IMR-90 (cell line): ENCODE measurements around the gene INPP5B.

Source experiments
- MAZ ChIP-seq: IDR thresholded peaks from 2 replicates; pipeline ENCODE4 v1.6.1; 2012; ENCODE audit warnings: low read depth, mild to moderate bottlenecking, low read length, improper control_type of control experiment, moderate library complexity, borderline replicate concordance
- RAD21 ChIP-seq: IDR thresholded peaks from 2 replicates; pipeline ENCODE4 v1.6.1; 2012; ENCODE audit warnings: low read length, improper control_type of control experiment

DNA sequence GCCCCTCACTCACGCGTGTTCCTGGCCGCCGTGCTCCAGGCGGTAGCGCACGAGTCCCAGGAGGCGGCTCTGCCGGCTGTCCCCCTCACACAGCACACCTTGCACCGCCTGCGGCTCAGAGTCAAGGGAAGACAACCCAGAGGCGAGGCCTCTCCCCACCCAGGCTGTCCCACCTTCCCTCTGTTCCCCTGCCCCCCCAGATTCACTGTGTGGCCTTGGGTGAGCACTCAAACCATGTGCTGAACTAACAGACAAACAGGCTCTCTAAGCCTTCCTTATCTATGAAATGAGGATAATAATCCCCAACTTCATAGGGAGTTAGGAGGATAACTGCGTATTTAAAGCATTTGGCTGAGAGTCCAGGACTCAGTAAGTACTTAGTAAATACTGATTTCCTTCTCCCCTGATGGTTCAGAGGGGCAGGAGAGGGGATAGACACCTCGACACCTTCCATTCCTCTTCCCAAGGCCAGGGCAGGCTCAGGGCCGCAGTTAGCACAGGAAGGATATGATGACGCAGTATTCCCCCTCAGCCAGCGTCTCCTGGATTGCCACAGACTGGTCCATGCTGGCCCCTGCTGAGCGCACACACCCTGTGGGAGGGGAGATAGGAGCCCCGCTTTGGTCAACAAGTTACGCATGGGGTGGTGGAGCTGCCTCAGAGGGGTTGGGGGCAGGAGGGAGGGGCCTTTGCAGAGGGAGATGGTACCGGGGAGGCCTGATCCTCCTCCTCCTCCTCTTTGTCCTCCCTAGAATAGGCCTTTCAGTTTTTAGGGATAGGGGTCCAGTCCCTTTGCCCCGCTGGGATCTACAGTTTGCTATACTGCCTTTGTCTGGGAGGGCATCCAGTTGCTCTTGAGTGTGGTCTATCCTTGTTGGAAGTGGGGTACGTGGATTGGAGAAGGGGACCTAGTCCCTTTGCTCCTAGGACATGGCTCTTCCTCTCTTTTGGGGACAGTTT lies 830 bp downstream of the INPP5B start:
- TF ChIP-seq RAD21 (no peak), MAZ (peak; percentile 89; the same call in 1 of the 2 replicates)
